ENCODE data around the gene HOXC6.

DNA sequence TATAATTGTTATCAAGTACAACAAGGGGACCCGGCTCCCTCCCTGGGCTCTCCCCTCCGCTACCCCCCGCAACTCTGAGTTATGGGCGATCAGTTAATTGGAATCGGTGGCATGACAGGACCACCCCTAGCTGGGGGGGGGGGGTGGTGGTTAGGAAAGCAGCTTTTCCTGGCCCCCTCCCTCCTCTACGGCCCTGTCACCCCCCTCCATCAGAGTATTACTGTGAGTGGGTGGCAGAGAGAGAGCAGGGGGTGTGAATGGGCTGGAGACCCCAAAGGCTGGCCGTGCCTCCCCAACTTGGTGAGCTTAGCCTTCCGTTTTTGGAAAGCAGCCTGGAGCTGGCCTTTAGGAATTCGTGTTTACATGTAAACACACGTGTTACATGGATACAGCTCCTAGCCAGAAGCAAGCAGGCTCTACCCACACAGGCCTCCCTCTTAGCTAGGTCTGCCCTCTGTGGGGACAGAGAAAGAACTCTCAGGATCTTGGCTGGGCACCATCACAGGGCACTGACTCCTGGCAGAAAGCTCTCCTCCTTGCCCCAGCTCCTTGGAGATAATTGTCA lies 24.3 kb downstream of the HOXC6 start:
- TF ChIP-seq, protein P1, sequence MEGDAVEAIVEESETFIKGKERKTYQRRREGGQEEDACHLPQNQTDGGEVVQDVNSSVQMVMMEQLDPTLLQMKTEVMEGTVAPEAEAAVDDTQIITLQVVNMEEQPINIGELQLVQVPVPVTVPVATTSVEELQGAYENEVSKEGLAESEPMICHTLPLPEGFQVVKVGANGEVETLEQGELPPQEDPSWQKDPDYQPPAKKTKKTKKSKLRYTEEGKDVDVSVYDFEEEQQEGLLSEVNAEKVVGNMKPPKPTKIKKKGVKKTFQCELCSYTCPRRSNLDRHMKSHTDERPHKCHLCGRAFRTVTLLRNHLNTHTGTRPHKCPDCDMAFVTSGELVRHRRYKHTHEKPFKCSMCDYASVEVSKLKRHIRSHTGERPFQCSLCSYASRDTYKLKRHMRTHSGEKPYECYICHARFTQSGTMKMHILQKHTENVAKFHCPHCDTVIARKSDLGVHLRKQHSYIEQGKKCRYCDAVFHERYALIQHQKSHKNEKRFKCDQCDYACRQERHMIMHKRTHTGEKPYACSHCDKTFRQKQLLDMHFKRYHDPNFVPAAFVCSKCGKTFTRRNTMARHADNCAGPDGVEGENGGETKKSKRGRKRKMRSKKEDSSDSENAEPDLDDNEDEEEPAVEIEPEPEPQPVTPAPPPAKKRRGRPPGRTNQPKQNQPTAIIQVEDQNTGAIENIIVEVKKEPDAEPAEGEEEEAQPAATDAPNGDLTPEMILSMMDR (IDR thresholded peaks at IDR 0.05 in 2 of 3, conservative IDR thresholded peaks at IDR 0.05 in 1 of 3; ENCODE audit: insufficient read depth in 2 of 3, low read depth in 1 of 3, low read length in 3 of 3): no peak
- TF ChIP-seq NFE2 (IDR thresholded peaks at IDR 0.05; ENCODE audit: low read depth) (no peak), ZNF79 (CRISPR knock-in tag; IDR thresholded peaks at IDR 0.05; ENCODE audit: low read depth) (no peak), HDAC3 (IDR thresholded peaks at IDR 0.05; ENCODE audit: borderline replicate concordance, partially characterized antibody) (no peak), BACH1 (tag; IDR thresholded peaks at IDR 0.05) (no peak), ESRRA (IDR thresholded peaks at IDR 0.05; ENCODE audit: borderline replicate concordance, low read depth) (no peak), RFX5 (IDR thresholded peaks at IDR 0.05; ENCODE audit: low read depth, low read length) (no peak)
- TF ChIP-seq, protein P2, sequence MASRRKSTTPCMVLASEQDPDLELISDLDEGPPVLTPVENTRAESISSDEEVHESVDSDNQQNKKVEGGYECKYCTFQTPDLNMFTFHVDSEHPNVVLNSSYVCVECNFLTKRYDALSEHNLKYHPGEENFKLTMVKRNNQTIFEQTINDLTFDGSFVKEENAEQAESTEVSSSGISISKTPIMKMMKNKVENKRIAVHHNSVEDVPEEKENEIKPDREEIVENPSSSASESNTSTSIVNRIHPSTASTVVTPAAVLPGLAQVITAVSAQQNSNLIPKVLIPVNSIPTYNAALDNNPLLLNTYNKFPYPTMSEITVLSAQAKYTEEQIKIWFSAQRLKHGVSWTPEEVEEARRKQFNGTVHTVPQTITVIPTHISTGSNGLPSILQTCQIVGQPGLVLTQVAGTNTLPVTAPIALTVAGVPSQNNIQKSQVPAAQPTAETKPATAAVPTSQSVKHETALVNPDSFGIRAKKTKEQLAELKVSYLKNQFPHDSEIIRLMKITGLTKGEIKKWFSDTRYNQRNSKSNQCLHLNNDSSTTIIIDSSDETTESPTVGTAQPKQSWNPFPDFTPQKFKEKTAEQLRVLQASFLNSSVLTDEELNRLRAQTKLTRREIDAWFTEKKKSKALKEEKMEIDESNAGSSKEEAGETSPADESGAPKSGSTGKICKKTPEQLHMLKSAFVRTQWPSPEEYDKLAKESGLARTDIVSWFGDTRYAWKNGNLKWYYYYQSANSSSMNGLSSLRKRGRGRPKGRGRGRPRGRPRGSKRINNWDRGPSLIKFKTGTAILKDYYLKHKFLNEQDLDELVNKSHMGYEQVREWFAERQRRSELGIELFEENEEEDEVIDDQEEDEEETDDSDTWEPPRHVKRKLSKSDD (conservative IDR thresholded peaks at IDR 0.05; ENCODE audit: low read length): no peak
